ENCODE measurements around the gene MOB3C.

- TF ChIP-seq YY1 (IDR thresholded peaks at IDR 0.05; ENCODE audit: insufficient read depth, insufficient read length) (no peak), ZNF274 (IDR thresholded peaks at IDR 0.05; ENCODE audit: low read depth, low read length) (no peak), SUZ12 (IDR thresholded peaks at IDR 0.05; ENCODE audit: extremely low read depth, insufficient read depth, insufficient read length) (no peak)
Measured at GRCh38 chr1:46615735-46616134, 876 bp downstream of the MOB3C start.
